RWPE1 (cell line): ENCODE results near the gene TMEM187.

Experiments
- CTCF ChIA-PET: fragments of 350-600 bp; sonication (Branson Sonifier 250); formaldehyde crosslinking; extraction: SDS; loops from one replicate; lab custom pipeline; 2021; lab: Yijun Ruan, JAX
- POLR2A ChIA-PET: fragments of 400-600 bp; formaldehyde crosslinking; extraction: SDS; loops from one replicate; lab custom pipeline; 2020; ENCODE audit warnings: antibody characterized with exemption; ENCODE audit not compliant: low non-redundant PET; lab: Yijun Ruan, JAX
- DNase-seq: peaks from one replicate; pipeline ENCODE4 v3.0.0; 2012; ENCODE audit warnings: low spot score
- H3K27ac ChIP-seq: fragments of 450-650 bp; 2 replicates; pipeline ENCODE4 v1.5.1; 2017
- TF ChIP-seq, protein P1 (sequence below): fragments of 450-650 bp; conservative IDR thresholded peaks from 2 replicates; pipeline ENCODE4 v1.5.1; 2017; ENCODE audit warnings: low read depth, mild to moderate bottlenecking

The TMEM187 gene

GRCh38 chrX:153961292-153961691 lies 11.3 kb upstream of the TMEM187 start:
- no peak overlapping the region; the same call in 1 of the 2 replicates for H3K27ac ChIP-seq
- POLR2A ChIA-PET = no interaction called here
- DNase-seq = no peak
- CTCF ChIA-PET = interaction anchor here (0.7 kb wide), 1 partner anchor 197 kb away, joined by 3 read pairs; the partner anchor contains the start of gene PLXNB3
- TF ChIP-seq, protein P1, sequence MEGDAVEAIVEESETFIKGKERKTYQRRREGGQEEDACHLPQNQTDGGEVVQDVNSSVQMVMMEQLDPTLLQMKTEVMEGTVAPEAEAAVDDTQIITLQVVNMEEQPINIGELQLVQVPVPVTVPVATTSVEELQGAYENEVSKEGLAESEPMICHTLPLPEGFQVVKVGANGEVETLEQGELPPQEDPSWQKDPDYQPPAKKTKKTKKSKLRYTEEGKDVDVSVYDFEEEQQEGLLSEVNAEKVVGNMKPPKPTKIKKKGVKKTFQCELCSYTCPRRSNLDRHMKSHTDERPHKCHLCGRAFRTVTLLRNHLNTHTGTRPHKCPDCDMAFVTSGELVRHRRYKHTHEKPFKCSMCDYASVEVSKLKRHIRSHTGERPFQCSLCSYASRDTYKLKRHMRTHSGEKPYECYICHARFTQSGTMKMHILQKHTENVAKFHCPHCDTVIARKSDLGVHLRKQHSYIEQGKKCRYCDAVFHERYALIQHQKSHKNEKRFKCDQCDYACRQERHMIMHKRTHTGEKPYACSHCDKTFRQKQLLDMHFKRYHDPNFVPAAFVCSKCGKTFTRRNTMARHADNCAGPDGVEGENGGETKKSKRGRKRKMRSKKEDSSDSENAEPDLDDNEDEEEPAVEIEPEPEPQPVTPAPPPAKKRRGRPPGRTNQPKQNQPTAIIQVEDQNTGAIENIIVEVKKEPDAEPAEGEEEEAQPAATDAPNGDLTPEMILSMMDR = no peak

- TF ChIP-seq, protein P1 = no peak
- ChIA-PET POLR2A (no interaction called here), CTCF (no interaction called here)
- no peak for DNase-seq
- H3K27ac ChIP-seq = no peak overlapping the region; the same call in 1 of the 2 replicates
These were observed 9.0 kb upstream of the TMEM187 start for GRCh38 chrX:153963546-153963945.

GRCh38 chrX:153964105-153964504 lies 8.4 kb upstream of the TMEM187 start:
- DNase-seq = no peak
- TF ChIP-seq, protein P1 = no peak
- CTCF ChIA-PET = no interaction called here
- POLR2A ChIA-PET = no interaction called here
- no peak overlapping the region for H3K27ac ChIP-seq

DNA sequence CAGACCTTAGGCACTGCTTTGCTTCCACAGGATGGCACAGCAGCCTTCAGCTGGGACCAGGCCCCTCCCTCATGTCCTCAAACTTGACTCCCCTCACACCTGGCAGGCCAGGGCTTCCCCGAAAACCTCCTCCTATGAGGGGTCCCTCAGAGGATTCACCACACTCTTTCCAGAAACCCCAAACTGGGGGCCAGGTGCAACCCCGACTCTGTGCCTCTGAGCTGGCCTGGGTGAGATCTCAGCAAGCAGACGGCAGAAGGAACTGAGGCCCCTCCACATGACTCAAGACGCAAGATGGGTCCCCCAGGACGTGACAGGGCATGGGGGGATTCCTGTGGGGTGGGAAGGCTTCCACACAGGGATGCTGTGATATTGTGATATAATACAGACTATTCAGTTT lies 7.1 kb upstream of the TMEM187 start:
- no peak for DNase-seq
- TF ChIP-seq, protein P1 = no peak
- H3K27ac ChIP-seq = peak overlapping the region; percentile 97; the same call in 1 of the 2 replicates
- ChIA-PET CTCF (no interaction called here), POLR2A (no interaction called here)

DNA sequence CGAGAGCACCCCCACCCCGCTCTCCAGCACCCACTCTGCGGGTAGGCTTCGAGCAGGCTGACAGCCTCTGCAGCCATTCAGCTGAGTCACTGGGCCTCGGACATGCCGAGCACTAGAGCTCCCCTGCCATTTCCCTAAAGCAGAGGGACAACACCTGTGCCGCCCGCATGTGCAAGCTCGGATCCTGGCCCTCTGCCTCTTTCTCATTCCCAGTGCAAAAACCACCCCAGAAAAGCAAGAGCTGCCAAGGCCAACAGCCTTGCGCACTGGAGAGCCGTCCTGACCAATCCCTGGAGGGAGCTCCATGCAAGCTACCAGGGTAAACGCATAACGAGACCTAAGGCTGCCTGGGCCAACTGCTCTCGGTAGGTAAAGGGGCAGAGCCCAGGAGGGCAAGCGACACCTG lies 6.3 kb upstream of the TMEM187 start:
- peak overlapping the region; percentile 97 for H3K27ac ChIP-seq
- CTCF ChIA-PET = no interaction called here
- TF ChIP-seq, protein P1 = no peak
- POLR2A ChIA-PET = no interaction called here
- DNase-seq = no peak

GRCh38 chrX:153966841-153967535 lies 5.6 kb upstream of the TMEM187 start:
- POLR2A ChIA-PET = interaction anchor here (0.7 kb wide), 1 partner anchor 39 kb away, joined by 4 read pairs; no protein-coding TSS in a partner anchor
- H3K27ac ChIP-seq = peak overlapping the region; percentile 97
- DNase-seq = no peak
- CTCF ChIA-PET = no interaction called here
- TF ChIP-seq, protein P1 = no peak
